ENCODE measurements around the gene LRRTM3.
A peak's percentile ranks its signal among the peaks of the same experiment; 100 is the strongest.

Gene LRRTM3

DNA sequence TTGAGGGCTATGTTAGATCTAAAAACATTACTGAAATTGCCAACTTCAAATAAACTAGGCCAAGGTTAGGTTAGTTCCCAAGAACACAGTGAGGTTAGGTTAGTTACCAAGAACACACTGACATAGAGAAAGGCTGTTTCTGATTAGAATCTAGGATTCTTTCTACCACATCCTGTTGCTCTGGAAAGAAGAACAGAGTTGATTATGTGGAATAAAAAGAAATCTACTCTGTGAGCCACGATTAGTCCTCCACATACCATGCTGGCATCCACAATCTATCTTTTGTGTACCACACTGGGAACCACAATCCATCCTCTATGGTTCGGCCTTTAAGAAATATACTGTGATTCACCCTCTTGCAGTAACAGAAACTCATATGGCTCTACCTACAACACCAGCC, 91.4 kb downstream of the LRRTM3 start:
- DNase-seq (ENCODE audit: low spot score) (no peak), FAIRE-seq (no peak)

DNA sequence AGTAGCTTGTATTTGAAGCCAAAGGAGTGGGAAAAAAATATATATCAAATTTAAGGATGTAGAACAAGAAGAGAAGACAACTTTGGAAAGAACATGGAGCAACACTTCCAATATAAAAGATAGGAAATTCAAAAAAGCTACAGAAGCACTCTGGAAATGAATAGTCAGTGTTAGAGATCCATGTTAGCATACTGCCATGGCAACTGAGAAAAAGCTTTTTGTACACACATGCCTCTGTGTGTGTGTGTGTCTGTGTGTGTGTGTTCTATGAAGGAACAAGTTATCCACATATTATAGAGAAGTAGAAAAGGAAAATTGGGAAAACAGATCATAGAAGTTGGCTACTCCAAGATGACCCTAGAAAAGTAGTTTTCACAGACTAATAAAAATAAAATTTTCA, 96.3 kb downstream of the LRRTM3 start:
- FAIRE-seq (no peak), DNase-seq (ENCODE audit: low spot score) (no peak)

DNA sequence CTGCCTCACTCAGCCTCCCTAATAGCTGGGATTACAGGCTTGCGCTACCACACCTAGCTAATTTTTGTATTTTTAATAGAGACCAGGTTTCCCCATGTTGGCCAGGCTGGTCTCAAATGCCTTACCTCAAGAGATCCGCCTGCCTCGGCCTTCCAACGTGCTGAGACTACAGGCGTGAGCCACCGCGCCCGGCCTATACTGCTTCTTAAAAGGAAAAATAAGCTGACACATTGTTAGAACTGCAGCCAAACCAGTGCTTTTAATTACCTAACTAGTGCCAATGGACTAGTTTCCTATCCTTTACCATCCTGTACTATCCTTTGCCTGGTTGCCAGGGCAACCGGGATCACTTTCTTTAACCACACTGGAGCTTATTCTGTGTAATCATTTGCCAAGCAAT, 108.0 kb downstream of the LRRTM3 start:
- DNase-seq (ENCODE audit: low spot score): no peak
- FAIRE-seq: no peak

DNA sequence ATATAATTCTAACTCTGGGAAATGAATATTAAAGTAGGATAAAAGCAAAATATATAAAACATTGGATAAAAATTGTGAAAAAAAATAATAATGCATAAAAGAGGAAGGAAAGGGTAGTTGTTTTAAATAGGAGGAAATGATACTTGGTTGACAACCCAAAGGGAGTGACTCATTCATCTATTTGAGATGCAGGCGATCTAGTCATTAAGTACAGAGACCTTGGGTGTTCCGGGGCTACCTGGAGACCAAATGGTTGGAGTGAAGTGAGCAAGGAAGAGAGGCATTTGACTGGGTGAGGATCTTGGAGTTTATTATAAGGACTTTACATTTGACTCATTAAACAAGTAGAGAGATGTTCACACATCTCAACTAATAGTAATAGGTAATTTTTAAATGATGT, 111.0 kb downstream of the LRRTM3 start:
- FAIRE-seq (no peak), DNase-seq (ENCODE audit: low spot score) (no peak)

DNA sequence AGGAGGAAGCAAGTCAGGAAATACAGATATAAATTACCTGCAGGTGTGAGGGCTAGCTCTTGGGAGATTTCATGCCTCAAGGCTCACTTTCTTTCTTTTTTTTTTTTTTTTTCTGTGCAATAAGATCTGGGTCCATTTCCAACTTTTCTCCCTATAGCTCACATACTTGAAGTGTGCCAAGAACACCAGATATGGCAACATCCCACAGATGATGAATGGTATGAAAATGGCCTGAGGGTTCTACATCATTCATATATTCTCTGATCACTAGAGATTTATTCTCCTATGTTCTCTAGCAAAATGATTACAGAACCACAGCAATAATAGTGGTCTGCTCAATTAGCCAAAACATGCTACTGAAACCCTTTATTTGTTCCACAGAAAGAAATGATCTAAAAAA, 117.2 kb downstream of the LRRTM3 start:
- DNase-seq (ENCODE audit: low spot score) (no peak), FAIRE-seq (no peak)

DNA sequence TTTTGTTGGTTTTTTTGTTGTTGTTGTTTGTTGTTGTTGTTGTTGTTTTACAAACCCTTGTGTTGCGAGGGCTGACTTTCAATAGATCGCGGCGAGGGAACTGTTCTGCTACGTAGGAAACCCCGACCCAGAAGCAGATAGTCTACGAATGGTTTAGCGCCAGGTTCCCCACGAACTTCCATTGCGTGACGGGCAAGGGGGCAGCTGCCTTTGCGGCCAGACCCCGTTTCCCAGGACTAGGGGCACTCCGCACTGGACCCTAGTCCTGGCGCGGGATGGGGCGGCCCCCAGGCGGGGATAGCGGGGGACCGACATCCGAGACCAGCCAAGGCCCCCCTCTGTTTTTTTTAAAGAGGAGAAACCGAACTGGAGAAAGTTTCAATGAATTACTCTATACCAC, 119.6 kb downstream of the LRRTM3 start:
- FAIRE-seq (no peak), DNase-seq (ENCODE audit: low spot score) (no peak)

DNA sequence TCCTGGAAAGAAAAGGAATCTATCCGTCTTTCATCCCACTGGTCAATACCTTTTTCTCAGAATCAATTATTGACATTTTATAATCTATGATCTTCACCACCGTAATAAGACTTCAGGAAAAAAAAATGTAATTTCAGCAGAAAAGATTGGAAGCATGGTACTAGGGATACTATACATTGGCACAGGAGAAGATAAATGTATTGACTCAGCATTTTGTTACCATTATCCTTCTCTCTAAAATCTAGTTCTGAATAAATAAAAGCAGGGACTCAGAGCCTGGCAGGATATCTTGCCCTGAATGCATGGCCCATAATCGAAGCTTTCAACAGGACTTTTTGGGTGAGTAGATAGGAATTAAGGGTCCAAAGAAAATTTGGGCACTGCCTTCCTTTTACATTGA, 120.7 kb downstream of the LRRTM3 start:
- DNase-seq (ENCODE audit: low spot score) (no peak), FAIRE-seq (no peak)

DNA sequence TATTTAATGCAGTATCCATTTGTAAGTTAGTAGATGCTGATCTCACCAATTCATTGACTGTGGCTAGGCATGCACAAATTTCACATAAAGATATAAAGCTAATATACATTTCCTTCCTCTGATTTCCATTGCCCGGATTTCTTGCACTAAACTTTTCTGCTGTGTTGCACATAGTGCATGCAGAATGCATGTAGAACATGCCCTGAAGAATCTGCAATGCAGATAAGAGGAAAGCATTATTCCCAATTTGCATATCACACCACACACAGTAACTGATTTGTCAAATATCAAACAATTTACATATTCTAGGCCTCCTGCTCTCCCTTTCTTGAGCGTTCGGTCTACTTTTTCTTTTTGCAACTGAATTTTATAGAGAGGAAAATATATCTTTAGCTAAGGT, 124.2 kb downstream of the LRRTM3 start:
- FAIRE-seq: no peak
- DNase-seq (ENCODE audit: low spot score): no peak

DNA sequence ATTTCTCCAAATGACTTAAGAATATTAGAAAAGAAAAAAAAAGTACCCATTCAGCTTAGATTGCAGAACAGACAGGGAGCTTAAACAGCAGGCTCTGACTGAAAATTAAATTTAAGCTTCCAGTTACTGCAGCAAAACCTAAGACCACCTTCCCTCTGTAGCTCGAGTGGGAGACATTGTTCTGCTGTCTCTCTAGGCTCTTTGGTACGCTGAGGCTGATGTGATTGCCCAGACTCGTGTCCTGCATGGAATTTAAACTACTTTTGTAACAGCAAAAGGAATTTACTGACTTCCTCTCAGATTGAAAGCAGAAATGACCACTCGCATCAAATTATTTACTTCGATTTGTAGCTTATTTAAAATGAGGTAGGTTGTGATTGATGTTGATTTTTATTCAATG, 124.6 kb downstream of the LRRTM3 start:
- FAIRE-seq: no peak
- no peak for DNase-seq (ENCODE audit: low spot score)

DNA sequence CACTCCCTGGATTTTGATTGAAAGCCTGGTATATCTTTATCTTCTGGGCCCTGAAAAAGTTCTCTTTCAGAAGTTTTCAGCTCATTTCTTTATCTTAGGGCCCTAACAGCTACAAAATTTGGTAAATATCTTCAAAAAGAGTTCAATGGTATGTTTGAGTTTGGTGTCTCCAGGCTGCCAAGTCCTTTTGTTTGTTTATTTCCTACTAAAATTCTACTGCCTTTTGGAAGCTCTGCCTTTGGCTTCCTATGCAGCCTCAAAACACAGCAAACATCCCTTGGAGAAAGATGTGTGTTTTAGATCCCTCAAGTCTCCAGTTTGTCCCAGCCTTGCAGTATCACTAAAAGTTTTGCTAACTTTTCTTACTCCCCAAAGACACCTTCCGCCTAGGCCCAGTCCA, 146.8 kb downstream of the LRRTM3 start:
- DNase-seq (ENCODE audit: low spot score) (no peak), FAIRE-seq (no peak)

DNA sequence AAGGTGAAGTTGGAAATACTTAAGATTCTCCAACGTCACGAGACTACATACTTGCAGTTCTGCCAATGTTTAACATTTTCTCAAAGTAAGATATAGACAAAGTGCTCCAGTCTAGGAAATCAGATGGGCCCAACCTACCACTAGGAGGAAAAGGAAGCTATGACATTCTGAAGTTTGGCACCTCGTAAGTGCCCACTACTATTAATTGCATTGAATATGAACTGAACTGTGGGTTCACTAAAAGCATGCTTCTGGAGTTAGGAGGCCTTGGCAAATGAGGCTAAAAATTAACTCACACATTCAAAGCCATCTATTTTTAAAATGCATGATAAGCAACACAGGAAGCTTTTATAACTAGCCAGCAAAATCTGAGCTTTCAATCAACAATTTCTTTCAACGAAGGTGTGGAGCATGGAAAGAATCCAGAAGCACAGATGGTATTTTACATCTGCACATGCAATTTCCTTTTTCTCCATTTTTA, 149.7 kb downstream of the LRRTM3 start:
- DNase-seq (ENCODE audit: low spot score): no peak
- FAIRE-seq: no peak

DNA sequence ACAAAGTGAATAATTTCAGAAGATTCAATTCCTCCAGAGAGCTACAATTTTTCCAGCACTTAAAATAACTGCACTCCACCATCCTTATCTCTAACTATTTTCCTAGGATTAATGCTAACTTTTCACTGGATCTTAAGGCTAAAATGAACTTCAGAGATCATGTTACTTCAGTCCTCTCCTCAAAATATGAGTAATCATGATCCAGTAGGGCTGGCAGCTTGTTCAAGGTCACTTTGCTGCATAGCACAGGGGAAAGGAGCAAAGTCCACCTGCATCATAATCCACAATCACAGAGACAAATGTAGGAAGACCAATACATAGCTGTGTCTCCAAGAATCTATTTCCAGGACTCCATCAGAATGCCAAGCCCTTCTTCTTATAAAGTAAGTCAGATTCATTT, 150.3 kb downstream of the LRRTM3 start:
- no peak for DNase-seq (ENCODE audit: low spot score)
- no peak for FAIRE-seq

DNA sequence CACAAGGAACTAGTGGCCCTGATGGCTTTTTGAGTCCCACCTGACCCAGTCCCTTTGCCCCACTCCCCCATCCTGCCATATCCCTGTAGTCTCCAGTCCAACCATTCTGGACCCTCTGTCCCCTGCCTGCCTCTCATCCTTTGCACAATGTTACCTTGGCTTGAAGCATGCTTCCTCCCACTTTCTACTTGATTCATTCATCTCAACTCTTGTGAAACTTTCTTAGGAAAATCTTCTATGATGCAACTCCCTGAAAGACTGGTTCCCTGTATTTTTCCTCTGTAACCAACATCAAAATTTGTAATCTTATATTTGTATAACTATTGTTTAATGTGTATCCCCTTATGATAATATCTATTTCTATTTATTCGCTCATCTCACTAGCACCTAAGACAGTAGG, 151.5 kb downstream of the LRRTM3 start:
- FAIRE-seq (no peak), DNase-seq (ENCODE audit: low spot score) (no peak)

DNA sequence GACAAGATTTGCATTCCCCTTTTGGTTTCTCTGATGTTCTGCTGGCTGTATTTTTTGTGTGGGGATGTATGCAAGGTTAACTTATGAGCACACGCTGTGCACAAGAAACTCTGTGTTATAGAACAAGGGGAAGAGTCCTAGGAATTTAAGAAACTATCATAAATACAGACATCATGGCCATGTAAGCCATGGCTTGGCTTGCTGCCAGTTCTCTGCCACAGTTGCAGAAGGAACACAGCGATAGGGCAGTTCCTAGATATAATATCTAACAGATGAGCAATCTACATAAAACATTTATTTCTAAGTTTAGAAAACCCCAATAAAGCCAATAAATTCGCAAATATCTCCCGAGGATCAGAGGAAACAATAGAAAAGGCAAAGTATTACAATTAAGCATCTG, 153.3 kb downstream of the LRRTM3 start:
- DNase-seq (ENCODE audit: low spot score): no peak
- no peak for FAIRE-seq

DNA sequence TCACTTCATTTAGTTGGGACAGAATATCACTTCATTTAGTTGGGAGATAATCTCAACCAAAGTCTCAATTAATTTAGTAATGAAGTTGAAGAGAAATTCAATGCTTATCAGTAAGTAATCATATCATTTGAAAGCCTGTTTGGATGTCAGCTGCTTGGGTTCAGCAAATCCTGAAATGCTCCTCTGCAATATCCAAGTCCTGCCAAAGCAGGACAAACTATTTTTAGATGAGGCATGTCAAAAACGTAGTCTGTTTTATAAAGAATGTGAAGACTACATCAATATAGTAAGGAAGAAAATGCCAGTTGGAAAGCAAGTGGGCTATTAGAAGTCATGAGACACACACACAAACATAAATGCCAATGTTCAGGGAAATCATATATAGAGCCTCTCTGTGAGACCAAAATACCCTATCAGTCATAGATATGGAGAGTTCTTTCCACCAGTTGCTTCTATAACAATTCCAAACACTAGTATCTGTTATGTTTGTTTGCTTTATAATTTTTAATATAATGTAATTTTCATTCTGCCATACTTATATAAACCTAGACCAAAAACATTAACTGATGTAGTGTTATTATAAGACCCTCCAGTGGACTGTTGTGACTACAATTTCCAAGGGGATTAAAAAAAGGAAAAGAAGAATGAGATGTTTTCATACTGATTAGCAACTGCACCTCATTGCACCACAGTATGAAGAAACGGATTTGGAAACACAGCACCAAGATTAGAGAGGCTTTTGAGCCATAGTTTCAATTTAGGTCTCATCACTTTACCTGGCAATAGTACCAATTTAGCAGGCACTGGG, 160.7 kb downstream of the LRRTM3 start:
- FAIRE-seq (no peak), DNase-seq (ENCODE audit: low spot score) (no peak)

DNA sequence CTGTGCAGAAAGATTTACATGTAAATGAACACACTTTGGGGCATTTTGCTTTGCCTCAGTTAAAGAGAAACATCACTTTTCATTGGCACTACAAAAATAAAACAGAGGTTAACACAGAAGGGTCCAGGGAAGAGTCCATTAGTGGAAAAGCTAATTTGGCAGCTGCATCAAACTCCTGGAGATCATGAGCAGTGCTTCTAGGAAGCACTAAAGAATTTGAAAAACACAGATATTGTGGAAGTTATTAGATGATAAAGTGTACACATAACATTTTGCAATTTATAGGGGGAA, 161.2 kb downstream of the LRRTM3 start:
- FAIRE-seq (no peak), DNase-seq (ENCODE audit: low spot score) (no peak)

DNA sequence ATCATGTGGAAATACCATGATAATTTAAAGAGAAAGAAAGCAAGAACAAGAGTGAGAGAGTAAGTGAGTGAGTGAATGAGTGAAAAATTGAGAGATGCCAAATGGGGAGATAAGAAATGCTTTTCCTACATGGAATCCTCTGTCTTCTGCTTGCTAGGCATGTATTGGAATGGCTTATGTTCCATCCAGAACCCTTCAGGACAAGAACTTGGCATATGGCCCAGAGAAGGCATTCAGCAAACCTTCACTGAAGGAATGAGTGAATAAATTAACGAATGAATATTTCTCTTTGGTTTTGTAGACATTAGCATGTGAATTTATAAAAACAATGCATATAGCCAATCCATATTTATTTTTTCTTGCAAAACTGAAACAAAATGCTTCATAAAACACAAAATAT, 162.2 kb downstream of the LRRTM3 start:
- FAIRE-seq: no peak
- DNase-seq (ENCODE audit: low spot score): no peak

DNA sequence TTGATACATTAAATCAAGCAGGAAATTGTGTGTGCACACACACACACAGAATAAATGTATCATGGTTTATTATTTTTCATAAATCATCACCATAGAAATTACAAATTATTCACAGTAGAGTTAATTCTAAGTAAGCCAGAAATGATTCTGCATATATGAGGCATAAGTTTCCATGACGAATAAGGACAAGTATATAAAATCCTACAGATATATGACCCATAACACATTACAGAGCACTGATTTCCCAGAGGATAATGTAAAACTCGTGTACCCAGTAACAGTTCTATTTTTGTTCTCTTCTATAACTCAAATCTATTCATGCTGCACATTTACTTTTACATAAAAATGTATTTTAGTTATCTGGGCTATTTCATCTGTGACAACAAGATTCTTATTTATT, 169.7 kb downstream of the LRRTM3 start:
- FAIRE-seq (no peak), DNase-seq (ENCODE audit: low spot score) (no peak)

DNA sequence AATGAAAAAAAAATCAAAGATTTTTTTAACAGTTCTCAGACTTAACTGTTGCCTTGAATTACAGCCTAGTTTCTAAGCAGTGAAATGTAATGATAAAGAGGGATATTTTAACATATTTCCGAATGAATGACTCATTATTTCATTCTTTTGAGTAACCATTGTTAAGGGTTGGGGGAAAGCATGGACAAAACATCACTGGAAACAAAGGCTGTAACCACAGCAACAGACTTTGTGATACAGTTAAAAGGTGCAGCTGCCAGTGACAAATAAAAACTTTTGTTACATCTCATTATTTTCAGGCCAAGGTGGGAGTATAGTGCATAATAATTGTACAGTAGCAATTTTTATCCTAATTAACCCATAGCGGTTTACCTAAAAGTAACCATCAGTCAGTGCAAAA, 172.6 kb downstream of the LRRTM3 start:
- no peak for DNase-seq (ENCODE audit: low spot score)
- no peak for FAIRE-seq

DNA sequence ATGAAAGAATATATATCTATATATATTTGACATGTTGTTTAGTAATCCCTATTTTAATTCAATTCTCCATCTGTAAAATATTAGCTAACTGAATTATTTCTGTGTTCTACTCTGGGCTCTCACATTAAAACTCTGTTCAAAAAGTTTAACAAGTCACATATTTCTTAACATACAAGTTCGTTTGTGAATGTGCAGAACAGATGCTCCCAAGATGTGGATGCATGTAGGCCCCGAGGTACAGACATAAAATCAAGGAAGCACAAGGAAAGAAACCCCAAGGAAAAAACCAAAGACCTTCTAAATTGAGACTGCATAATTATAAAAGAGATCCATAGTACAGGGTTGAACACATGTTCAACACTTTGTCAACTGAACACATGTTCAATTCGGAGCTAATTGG, 175.1 kb downstream of the LRRTM3 start:
- DNase-seq (ENCODE audit: low spot score) (no peak), FAIRE-seq (no peak)

DNA sequence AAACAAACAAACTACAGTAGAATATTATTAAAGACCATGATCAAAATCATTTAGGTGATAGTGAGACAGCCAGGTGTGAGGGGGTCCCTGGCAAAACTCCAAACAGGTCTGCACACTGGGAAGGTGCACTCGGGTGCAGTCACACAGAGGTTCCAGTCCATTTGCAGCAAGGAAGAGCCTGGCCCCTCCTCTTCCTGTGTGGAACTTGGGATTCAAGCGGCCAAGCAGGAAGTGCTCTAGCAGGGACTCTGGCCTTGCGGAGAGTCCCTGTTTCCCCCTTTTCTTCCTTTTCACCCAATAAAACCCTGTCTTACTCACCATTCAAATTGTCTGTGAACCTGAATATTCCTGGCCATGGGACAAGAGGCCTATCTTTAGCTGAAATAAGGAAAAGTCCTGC, 181.8 kb downstream of the LRRTM3 start:
- FAIRE-seq (no peak), DNase-seq (ENCODE audit: low spot score) (no peak)

DNA sequence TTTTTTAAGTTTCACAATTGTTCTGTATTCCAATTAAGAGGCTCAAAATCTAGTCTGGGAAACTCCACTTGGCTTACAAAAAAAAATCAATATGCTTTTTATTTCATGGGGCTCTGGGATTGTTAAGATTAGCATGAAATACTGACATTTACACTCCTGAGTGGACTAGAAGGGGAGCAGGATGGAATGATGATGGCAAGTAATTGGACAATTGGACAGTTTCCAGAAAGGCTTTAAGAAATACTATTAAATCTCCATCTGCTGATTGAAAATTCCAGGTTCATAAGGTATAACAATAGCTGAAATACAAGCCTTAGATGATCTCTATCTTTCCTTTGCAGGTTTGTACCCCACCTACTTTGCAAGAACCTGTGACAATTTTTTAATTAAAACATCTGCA, 184.4 kb downstream of the LRRTM3 start:
- DNase-seq (ENCODE audit: low spot score): no peak
- no peak for FAIRE-seq

DNA sequence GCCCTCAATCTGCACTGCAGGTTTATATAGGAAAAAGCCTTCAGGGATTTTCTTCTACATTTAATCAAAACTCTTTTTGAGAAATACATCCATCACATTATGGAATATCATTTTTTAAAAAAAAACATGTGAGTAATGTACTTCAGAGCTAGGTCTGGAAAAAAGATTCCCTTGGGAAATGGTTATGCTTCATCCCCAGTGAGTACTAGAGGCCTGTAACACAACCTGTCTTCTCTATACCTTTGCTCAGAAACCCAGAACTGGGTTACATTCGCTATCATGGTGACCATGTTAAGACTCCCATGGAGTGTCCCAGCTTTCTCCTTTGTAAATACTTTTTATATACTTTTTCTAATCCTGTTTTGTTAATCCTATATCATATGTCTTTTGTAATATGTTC, 186.9 kb downstream of the LRRTM3 start:
- FAIRE-seq (no peak), DNase-seq (ENCODE audit: low spot score) (no peak)

DNA sequence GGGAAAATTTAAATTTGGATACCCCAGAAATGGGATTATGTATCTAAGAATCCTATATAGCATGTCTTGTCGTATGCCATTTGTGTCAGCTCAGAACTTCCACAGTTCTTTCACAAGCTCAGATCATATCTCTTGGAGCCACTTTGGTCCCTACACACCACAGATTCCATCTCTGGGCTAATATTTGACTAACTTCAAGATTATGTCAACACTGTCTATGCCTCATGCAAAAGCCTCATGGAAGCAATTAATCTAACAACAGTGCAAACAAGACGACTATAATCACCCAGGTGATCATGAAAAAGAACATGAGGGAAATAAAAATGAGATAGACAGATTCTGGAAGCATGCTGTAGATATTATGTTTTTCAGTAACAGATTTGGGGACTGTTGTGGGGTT, 189.1 kb downstream of the LRRTM3 start:
- FAIRE-seq (peak; percentile 95), DNase-seq (ENCODE audit: low spot score) (peak; percentile 80)
